Upper lobe of right lung (tissue), 1 donor: ENCODE measurements around the gene SH3BGR. TPM values are rescaled to one million over a fixed set of nuclear protein-coding genes. Genes with fewer than 3 reads are reported as not detected.

Experiments
- ATAC-seq: fragments of 200-7000 bp; cut with Tn5 transposase; one replicate; pipeline ENCODE4 v1.9.1; 2020; ENCODE audit warnings: mild to moderate bottlenecking, moderate library complexity
- DNase-seq: peaks from one replicate; pipeline ENCODE4 v3.0.0-alpha.2; 2020
- H3K27ac ChIP-seq: fragments of 200-600 bp; one replicate; pipeline ENCODE4 v1.8.0; 2022
- H3K27me3 ChIP-seq: fragments of 200-600 bp; one replicate; pipeline ENCODE4 v1.8.0; 2022; ENCODE audit warnings: mild to moderate bottlenecking
- H3K36me3 ChIP-seq: fragments of 200-600 bp; one replicate; pipeline ENCODE4 v1.8.0; 2022
- H3K4me1 ChIP-seq: fragments of 200-600 bp; one replicate; pipeline ENCODE4 v1.8.0; 2022
- H3K4me3 ChIP-seq: fragments of 200-600 bp; one replicate; pipeline ENCODE4 v1.8.0; 2022; ENCODE audit warnings: mild to moderate bottlenecking
- H3K9me3 ChIP-seq: fragments of 200-600 bp; one replicate; pipeline ENCODE4 v1.8.0; 2022
- intact Hi-C: fragments of 100-400 bp; cut with DNase I; formaldehyde crosslinking; loops from one replicate; pipeline ENCODE4 v1.11.0; 2022
- microRNA-seq: library from miRNA; unstranded; fragments of <30 nt; microRNA quantifications from one replicate; pipeline ENCODE4 v1.2.0, GENCODE V29; 2020; ENCODE audit warnings: borderline microRNAs expressed
- total RNA-seq: library from RNA; stranded (reverse); fragmentation: NEBNext Ultra II Directional; extraction: Animal tissue kit (Norgen Biotek cat#: 25700); gene quantifications from one replicate; pipeline ENCODE4 v1.2.1, GENCODE V29; 2021
- TF ChIP-seq, protein P1 (sequence below): fragments of 200-600 bp; IDR thresholded peaks from one replicate; pipeline ENCODE4 v1.8.0; 2022; ENCODE audit warnings: antibody characterized with exemption
- donor health status: DM: no; HTN: yes; CAD: no; lungs with severe emphysema.

The SH3BGR gene
- total RNA-seq, 1 donor from 2014 or later: 3.1 TPM

DNA sequence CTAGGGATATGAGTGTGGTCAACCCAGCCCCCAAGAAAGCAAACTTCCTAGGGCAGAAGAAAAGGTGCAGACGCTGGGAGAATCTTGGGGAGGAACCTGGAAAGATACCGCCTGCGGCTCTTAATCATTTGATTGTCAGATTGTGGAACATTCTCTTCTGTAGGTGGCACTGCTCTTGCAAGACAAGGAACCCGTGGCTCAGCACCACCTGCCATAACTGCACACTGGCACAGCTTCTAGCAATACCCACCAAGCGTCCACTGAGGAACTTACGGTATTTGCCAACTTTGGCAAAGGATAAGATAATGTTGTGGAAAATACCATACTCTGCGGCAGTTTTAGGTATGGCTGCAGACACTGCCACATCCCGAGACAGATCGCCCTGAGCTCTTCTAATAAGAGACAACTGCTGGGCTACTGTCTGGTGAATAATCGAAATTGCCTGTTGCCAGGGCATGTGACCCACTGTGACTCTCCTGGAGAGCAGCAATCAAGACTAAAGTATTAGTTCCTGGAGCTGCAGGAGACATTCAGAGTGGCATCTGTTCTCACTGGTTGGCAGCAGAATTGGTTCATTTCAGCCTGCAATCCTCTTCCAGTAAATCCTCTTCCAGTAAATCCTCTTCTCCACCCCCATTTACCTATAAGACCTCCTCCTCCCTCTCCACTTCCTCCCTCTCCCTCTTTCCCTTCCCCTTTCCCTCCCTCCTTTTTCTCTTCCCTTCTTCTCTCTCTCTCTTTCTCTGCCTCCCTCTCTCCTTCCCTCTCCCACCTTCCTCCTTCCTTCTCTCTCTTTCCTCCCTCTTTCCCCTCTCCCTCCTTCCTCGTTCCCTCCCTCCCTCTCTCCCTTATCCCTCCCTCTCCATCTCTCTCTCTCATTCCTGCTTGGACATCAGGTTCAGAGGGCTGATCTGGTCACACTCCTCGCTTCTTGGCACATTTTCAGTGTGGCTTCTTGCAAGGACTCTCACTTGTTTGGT is 111.3 kb downstream of the SH3BGR start:
- Histone ChIP-seq H3K27me3 (no peaks in the 10 kb centered on the region), H3K4me3 (no peak overlapping the region), H3K4me1 (no peaks in the 10 kb centered on the region), H3K36me3 (no peaks in the 10 kb centered on the region), H3K9me3 (no peaks in the 10 kb centered on the region), H3K27ac (no peak overlapping the region)
- DNase-seq (no peak), ATAC-seq (no peak)
- TF ChIP-seq, protein P1, sequence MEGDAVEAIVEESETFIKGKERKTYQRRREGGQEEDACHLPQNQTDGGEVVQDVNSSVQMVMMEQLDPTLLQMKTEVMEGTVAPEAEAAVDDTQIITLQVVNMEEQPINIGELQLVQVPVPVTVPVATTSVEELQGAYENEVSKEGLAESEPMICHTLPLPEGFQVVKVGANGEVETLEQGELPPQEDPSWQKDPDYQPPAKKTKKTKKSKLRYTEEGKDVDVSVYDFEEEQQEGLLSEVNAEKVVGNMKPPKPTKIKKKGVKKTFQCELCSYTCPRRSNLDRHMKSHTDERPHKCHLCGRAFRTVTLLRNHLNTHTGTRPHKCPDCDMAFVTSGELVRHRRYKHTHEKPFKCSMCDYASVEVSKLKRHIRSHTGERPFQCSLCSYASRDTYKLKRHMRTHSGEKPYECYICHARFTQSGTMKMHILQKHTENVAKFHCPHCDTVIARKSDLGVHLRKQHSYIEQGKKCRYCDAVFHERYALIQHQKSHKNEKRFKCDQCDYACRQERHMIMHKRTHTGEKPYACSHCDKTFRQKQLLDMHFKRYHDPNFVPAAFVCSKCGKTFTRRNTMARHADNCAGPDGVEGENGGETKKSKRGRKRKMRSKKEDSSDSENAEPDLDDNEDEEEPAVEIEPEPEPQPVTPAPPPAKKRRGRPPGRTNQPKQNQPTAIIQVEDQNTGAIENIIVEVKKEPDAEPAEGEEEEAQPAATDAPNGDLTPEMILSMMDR: no peak
- intact Hi-C loops: no loop called here

DNA sequence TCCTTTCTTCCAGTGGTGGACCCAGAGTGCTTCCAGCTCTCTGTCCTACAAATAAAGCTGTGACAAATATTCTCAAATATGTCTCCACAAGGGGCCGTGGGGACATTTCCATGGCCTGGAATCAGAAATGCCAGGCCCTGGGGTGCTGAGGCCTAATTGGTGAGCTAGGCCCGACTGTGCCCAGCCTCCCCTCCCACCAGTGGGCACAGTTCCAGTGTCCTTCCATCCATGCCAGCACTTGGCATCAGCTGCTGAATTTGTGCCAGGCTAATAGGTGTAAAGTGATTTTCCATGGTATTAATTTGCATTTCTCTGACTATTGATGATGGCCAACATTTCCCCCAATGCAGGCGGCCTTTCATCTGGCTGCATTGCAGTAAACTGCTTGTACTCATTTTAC is 112.4 kb downstream of the SH3BGR start:
- H3K36me3 ChIP-seq: no peaks in the 10 kb centered on the region
- ATAC-seq (no peak), DNase-seq (no peak)
- no peak overlapping the region for H3K27ac ChIP-seq
- no peaks in the 10 kb centered on the region for H3K27me3 ChIP-seq
- TF ChIP-seq, protein P1: no peak
- no peak overlapping the region for H3K4me3 ChIP-seq
- intact Hi-C loops: no loop called here
- no peaks in the 10 kb centered on the region for H3K9me3 ChIP-seq
- H3K4me1 ChIP-seq: no peaks in the 10 kb centered on the region

Small RNA genes within 50 kb of the gene (microRNA-seq; reads per million reads assigned to microRNA genes)
- gene MIR6508: not detected

Other genes with a start within 250 kb of the SH3BGR start
- 40.5 TPM for gene BRWD1, start 138.3 kb upstream of the SH3BGR start, total RNA-seq
- 170 TPM for gene HMGN1, start 102.9 kb upstream of the SH3BGR start, total RNA-seq
- 1.8 TPM for gene LCA5L, start 6.2 kb upstream of the SH3BGR start, total RNA-seq
- not detected for gene B3GALT5, start 161.0 kb downstream of the SH3BGR start, total RNA-seq